HG03196 (cell line): ENCODE measurements around the gene TYMP.
"Not testable (repeated sequence)": the region's sequence is repeated elsewhere in the genome, so short reads cannot be mapped to it uniquely, and the experiment has no call there.

Experiments
- ATAC-seq: cut with Tn5 transposase; IDR thresholded peaks from one replicate; pipeline ENCODE4 v1.9.1; 2021; ENCODE audit not compliant: unreplicated experiment

Gene TYMP

DNA sequence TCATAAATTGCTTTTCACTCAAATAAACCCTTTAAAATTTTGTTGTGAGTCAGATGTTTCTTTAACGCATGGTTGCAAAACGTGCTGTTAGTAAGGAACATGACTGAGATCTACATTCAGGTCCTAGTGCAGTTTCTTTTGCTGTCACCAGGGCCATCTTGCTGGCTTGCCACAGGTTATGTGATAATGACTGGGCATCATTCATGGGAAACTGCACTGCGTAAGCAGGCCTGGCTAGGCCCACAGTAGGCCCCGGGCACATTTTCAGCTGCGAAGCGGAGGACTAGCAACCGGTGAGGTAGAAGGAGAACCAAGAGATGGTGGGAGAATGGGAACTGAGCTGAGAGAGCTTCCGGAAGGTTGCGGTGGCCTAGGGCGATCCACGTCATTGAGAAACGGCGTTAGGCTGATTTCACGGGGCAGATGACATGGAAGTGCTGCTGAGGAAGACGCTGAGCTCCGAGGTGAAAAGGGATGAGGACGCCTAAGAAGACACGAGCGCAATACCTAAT, 12.7 kb upstream of the TYMP start:
- no peak for ATAC-seq

DNA sequence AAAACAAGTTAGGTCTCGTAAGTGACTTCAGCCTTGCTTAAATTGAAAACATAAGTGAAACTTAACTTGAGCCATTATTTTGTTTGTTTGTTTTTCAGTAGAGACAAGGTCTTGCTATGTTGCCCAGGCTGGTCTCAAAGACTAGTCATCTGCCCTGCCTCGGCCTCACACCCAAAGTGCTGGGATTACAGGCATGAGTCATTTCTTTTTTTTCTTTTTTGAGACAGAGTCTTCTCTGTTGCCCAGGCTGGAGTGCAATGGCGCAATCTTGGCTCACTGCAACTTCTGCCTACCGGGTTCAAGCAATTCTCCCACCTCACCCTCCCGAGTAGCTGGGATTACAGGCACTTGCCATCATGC, 11.8 kb upstream of the TYMP start:
- ATAC-seq: not testable (repeated sequence)

DNA sequence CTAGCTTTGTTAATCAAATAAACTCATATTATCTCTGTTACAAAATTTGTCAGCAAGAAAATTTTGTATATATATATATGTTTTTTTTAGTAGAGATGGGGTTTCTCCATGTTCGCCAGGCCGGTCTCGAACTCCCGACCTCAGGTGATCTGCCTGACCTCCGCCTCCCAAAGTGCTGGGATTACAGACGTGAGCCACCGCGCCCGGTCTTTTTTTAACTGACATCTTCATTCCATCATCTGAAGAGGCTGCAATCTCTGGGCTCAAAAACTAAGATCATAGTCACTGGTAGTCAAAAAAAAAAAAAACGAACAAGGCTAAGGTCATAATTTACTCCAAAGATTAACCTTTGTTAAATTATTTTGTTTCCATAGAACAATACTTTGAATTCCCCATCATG, 10.6 kb upstream of the TYMP start:
- no peak for ATAC-seq

DNA sequence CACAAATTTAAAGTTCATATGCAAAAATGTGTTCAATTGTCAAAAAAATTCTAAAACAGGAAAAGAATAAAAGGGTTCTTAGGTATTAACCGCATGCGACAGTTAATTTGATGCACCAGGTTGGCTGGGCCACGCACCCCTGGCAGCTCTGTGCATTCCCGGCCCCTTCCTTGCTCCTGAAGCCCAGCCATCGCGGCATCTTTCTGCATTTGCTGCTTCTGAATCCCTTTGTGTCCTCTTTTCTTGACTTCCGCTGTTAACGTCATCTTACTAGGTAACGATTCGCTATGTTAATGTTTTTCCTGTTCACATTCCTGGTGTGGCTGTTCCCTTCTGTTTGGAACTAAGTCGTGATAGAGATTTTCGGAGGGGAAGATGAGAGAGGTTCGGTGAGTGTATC, 8.0 kb upstream of the TYMP start:
- no peak for ATAC-seq

DNA sequence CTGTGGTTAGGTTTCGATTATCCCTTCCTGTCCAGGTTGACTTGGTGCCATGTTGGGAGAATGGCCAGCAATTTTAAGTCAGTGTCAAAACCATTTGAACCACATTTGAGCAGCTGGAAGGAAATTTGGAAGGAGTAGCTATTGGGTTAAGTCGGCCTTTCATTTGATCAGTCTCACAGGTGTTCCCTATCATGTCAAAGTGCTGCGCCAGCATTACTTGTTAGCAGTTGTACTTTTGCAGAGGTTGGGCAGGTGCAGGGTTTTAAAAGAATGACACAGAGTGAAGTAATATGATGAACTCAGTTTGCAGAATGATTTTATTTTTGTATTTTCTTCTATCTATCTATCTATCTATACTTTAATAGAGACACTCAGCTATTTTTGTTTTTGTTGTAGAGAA, 6.4 kb upstream of the TYMP start:
- ATAC-seq: no peak

DNA sequence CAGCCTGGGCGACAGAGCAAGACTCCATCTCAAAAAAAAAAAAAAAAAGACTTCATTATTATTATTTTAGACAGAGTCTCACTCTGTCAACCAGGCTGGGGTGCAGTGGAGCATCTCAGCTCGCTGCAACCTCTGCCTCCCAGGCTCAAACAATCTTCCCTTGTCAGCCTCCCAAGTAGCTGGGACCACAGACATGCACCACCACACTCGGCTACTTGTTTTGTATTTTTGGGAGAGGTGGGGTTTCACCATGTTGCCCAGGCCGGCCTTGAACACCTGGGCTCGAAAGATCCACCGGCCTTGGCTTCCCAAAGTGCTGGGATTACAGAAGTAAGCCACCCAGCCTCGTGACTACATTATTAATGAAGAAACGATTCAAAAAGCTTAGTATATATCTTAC, 5.3 kb upstream of the TYMP start:
- ATAC-seq: no peak

DNA sequence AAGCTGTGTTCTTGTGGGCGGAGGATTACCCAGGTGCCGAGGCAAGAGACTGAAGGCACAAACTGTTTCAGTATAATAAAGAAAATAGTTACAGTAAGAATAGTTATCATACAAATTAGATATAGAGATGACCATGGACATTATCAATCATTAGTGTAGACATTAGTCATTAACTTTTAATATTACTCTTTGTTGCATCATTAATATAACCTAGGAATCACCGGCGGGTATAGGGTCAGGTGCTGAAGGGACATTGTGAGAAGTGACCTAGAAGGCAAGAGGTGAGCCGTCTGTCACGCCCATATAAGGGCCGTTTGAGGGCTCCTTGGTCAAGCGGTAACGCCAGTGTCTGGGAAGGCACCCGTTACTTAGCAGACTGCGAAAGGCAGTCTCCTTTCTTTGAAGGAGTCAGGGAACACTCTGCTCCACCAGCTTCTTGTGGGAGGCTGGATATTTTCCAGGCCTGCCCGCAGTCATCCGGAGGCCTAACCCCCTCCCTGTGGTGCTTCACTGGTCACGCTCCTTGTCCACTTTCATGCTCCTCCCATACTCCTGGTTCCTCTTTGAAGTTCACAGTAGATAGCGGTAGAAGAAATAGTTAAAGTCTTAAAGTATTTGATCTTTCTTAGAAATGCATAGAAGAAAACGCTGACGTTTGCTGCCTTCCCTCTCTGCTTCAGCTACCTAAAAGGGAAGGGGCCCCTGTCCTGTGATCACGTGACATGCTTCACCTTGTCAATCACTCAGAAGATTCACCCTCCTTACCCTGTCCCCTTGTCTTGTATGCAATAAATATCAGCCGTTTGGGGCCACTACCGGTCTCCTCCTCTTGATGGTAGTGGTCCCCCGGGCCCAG, 4.3 kb upstream of the TYMP start:
- not testable (repeated sequence) for ATAC-seq

DNA sequence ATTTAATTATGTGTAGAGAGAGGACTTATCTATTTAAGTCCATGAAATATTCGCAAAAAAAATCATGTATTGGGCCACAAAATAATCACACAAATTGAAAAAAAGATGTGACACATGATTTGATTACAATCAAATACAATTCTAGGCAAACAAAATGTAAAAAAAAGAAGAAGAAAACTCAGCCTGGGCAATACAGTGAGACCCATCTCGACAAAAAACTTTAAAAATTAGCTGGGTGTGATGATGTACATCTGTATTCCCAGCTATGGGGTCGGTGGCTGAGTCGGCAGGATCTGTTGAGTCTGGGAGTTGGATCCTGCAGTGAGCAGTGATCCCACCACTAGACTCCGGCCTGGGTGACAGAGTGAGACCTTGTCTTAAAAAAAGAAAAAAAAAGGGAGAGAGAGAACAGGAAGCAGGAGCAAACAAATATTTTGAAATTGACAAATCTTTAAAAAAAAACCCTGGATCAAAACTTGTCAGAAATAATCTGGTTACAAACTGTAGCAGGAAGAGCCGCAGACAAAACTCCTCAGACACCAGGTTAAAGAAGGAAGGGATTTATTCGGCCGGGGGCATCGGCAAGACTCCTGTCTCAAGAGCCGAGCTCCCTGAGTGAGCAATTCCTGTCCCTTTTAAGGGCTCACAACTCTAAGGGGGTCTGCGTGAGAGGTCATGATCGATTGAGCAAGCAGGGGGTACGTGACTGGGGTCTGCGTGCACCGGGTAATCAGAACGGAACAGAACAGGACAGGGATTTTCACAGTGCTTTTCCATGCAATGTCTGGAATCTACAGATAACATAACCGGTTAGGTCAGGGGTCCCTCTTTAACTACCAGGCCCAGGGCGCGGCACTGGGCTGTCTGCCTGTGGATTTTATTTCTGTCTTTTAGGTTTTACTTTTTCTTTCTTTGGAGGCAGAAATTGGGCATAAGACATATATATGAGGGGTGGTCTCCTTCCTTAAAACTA, 3.3 kb upstream of the TYMP start:
- no peak for ATAC-seq

DNA sequence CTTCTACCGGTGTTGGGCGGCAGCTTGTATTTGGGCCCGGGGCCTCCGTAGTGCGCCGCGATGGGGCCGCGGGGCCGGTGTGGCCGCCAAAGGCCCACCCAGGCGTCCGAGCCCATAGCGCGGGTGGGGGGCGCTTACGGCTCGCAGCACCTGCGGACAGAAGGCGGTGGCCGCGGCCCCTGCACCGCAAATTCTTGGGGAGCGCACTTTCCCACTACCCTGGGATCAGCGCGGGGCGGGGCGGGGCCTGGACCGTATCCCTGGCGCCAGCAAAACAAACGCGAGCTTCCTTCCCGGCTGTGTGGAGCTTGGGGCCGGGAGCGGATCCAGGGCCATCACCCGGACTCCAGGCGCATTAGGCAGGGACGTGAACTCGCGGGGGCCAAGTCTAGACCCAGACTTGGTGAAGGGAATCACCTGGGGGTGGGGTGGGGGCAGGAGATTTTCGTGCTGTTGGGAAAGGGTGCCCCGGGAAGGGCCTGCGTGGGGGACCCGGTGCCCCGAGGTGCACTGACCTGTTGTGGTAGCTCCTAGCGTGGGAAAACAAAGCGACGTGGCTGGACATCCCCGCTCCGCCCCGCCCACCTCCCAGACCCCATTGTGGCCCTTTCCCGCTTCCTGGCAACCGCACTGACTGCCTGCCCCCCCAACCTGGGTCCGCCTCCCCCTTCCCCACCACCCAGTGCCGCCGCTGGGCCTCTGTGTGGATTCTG, 2.3 kb upstream of the TYMP start:
- no peak for ATAC-seq

DNA sequence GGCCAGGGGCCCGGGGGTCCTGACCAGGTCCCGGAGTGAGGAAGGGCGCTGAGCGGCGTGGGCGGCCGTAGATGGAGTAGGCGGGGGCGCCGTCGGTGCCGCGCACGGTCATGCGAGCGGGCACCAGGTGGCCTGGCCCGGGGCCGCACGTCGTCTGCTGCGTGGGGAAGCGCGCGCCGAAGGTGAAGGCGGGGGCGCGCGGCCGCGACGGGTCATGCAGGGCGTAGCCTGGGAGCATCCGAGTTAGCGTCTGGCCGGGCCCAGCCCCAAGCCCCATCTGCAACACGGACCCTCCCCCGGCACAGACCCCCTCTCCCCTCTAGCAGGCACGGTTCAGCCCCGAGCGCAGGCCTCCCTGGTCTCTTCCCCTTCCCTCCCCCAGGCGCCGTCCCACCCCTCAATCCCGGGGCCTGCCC, 1.7 kb upstream of the TYMP start:
- no peak for ATAC-seq

DNA sequence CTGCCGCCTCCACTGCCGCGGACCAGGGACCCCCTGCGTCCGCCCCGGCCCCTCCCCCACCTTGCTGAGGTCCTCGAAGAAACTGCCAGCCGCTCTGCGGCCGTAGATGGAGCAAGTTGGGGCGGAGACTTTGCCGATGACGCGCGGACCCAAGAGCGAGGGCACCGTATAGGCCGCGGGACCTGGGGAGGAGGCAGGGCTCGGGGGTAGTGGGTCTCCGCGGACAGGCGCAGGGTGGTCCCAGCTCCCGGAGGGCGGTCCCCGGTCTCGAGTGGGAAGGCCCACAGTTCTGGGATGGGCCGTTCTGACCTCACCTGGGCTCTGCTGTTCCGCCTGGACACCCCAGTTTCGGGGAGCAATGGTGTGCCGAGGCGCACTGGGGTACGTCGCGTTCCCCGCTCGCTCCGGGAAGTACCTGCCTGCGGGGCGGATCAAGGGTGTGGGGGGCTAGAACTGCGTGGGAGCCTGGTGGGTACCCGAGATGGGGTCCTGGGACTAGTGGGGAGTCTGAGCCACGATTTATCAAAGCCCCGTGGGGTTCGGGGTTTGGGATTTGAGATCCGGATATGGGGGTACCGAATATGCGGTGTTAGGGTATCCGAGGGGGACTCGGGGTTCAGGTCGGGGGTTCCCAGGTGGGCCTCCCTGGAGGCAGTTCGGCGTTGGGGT, 1.2 kb upstream of the TYMP start:
- ATAC-seq: no peak

DNA sequence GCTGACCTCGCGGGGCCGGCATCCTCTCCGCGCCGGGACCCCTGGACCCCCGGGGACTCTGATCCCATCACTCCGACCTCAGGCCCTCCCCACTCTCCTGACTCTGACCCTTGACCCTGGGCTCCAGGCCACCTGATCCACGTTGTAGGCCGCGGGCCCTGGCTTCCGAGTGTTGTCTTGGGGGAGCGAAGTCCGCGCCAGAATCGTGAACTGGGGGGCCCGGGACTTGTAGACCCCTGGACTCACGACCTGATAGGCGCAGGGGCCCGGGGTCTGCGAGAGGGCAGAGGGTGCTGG, 716 bp upstream of the TYMP start:
- ATAC-seq: no peak

DNA sequence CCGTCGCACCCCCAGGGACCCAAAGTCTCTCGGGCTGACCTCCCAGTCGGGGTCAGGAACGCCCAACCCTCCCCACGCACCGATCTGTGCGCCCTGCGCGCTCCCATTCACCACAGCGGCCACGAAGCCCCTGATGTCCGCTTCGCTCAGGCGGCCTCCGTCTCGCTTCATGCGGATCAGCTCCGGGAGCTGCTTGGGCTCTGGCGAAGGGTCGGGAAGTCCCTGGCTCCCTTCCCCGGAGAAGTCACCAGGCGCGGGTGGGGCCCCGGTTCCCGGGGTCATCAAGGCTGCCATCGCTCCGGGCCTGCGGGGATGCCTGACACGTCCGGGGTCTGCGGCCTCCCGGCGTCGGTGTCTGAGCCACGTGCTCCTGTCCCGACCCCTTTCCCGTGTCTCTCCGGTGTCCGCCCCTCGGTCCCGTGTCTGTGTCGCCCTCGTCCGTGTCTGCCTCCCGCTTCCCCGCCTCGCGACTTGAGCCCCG, 356 bp downstream of the TYMP start:
- ATAC-seq: no peak

DNA sequence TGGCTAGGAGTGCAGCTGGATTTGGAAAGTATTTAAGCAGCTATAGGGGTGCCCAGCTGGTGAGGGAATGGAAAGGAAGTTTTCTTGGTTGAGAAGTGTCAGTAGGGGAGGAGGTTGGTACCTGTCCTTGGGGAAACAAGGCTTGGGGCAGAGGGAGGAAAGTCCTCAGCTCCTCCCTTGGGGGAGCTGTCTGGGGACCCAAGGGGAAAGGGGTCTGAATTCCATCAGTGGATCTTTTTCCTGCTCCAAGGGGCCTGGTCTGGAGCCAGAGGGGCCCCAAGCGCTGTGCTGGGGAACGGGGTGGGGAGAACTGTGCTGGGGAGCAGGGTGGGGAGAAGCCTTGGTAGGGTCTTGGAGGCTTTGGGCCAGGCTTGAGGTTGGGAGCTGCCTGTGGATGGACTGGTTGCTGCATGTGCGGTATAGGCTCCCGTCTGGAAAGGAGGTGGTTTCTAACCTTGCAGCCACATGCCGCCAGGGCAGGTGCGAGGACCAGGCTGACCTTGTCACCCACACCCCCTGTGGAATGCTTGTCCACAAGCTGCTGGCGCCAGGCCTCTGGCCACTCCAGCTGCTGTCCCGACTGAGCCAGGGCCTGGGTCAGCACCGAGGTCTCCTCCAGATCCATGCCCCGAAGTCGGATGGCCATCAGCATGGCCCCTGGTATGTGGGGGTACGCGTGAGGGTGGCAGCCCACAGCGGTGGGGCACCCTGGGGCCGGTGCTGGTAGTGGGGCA, 963 bp downstream of the TYMP start:
- ATAC-seq: no peak

DNA sequence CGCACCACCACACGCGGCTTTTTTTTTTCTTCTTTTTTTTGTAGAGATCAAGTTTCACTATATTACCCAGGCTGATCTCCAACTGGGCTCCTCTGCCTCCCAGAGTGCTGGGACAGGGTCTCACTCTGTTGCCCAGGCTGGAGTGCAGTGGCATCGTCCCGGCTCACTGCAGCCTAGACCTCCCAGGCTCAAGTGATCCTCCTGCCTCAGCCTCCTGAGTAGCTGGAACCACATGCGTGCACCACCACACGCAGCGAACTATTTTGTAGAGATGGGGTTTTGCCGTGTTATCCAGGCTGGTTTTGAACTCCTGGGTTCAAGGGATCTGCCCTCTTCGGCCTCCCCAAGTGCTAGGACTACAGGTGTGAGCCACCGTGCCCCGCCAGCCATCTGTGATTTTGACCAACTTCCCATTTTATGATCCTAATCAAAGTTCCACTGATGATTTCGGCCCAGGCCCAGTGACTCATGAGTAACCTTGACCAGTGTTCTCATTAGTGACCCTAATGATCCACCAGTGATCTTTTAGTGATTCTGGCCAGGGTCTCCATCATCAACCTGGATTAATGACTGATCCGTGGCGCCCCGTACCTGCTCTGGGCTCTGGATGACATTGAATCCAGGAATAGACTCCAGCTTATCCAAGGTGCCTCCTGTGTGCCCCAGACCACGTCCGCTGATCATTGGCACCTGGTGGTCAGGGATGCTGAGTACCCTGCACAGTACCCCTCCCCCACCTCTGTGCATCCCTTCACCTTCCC, 1.7 kb downstream of the TYMP start:
- ATAC-seq: no peak

DNA sequence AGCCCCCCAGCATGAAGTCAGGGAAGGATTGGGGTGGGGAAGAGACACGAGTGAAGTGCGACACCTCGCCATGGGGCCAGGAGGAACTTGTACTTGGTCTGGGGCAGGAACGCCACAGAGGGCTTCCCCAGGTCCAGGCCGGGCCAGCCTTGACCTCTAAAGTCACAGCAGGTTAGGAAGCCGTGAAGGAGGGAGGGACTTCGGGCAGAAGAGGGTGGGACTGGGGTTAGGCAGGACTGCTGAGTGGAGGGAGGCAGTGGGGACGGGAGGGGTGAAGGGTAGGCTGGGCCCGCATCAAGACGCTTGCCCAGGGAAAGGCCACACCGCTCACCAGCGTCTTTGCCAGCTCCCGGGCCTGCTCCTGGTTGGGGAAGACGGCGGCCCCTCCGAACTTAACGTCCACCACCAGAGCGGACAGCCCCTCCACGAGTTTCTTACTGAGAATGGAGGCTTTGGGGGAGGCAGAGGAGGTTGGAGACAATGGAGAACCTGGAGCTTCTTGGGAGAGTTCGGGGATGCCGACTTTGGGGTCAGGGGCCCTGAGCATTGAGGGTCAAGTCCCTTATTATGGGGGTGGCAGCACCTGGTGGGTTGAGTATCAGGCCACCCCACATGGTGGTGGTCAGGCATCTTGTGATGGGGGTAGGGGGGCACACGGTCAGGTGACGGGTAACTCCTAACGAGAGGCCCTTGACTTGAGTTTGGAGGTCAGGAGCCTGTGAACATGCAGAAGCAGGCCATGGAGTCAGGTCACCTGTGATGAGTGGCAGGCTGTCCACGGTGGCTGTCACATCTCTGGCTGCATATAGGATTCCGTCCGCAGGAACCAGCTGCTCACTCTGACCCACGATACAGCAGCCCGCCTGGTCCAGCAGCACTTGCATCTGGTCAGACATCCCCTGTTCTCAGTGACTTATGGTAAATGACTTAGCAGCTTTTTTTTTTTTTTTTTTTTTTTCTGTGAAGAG, 2.7 kb downstream of the TYMP start:
- peak; percentile 11 for ATAC-seq

DNA sequence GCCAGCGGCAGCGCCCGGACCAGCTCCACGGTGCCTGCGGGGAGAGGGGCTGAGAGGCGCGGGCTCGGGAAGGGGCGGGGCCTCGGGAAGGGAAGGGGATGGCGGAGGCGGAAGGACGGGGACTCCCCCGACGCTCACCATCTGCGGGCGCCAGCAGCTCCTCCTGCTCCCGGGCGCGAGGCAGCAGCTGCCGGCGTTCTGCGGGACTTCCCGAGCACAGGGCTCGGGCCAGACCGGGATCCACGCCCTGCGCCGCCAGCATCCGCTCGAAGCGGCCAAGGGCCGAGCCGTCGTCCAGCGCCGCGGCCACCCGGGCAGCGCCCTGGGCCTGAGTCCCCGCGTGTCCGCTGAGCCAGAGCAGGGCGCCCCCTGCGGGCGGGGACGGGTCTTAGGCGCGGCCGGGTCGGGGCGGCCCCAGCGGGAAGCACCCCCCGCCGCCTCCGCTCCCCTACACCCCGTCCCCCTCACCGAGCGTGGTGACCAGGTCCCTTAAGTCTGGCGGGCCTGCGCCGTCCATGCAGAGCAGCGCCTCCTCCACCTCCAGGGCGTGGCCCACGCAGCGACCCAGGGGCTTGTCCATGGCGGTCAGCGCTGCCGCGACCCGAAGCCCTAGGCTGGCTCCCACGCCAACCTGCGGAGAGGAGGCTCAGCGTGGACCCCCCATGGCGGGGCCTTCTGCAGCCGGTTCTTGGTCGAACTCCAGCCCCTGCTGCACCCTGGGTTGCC, 3.5 kb downstream of the TYMP start:
- ATAC-seq: peak; percentile 26

DNA sequence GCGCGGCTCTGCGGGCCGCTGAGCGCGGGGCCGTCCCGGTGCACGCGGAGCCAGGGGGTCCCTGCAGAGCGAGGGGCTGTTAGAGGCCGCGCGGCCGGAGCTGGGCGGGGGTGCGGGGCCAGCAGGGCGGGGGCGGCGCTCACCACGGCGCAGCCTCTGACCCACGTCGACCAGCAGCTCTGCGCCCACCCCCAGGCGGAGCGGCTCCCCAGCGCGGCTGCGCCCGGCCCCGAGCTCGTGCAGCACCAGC, 4.0 kb downstream of the TYMP start:
- peak; percentile 6 for ATAC-seq
